ENCODE results near the gene STOML1. TPM values are rescaled to one million over a fixed set of nuclear protein-coding genes. Genes with fewer than 3 reads are reported as not detected.

STOML1 gene
- total and polyA plus RNA-seq, 9 of the 15 experiments (the other 6 are each of a cell fraction or from before 2014, with no cell fraction given), result 0.25 to 9.7 (median 4.6) TPM

GRCh38 chr15:73994413-73994883 is 2.4 kb upstream of the STOML1 start, which contains the start of gene PML (continued):
- TF ChIP-seq ZBTB34 (CRISPR knock-in tag; IDR thresholded peaks at IDR 0.05) (no peak), MED1 (CRISPR knock-in tag; IDR thresholded peaks at IDR 0.05; ENCODE audit: borderline replicate concordance) (no peak), POLR2AphosphoS5 (IDR thresholded peaks at IDR 0.05; ENCODE audit: control insufficient read depth, insufficient read depth, low read depth, low read length) (peak; percentile 56; the same call in 1 of the 2 replicates), ATF3 (IDR thresholded peaks at IDR 0.05) (no peak), ATF3 (CRISPR knock-in tag; conservative IDR thresholded peaks at IDR 0.05) (no peak), TBP (optimal IDR thresholded peaks at IDR 0.05; ENCODE audit: low read depth, low read length) (peak; percentile 71), SPI1 (IDR thresholded peaks at IDR 0.05; ENCODE audit: borderline replicate concordance, low read depth, low read length) (peak; percentile 97), ARID1B (IDR thresholded peaks at IDR 0.05) (no peak), NRF1 (conservative IDR thresholded peaks at IDR 0.05 in 1 of 2, IDR thresholded peaks at IDR 0.05 in 1 of 2) (peak; percentile 68 to 72), GTF2A2 (tag; IDR thresholded peaks at IDR 0.05) (no peak), SUPT5H (IDR thresholded peaks at IDR 0.05) (peak; percentile 46; the same call in 1 of the 2 replicates), ZNF263 (CRISPR knock-in tag; IDR thresholded peaks at IDR 0.05; ENCODE audit: borderline replicate concordance) (no peak), MAZ (CRISPR knock-in tag; conservative IDR thresholded peaks at IDR 0.05 in 1 of 2, IDR thresholded peaks at IDR 0.05 in 1 of 2) (peak; percentile 48 to 50; a peak in 3 of 4 replicates), RBFOX2 (IDR thresholded peaks at IDR 0.05; ENCODE audit: low read depth, low read length) (peak; percentile 47), PKNOX1 (IDR thresholded peaks at IDR 0.05) (peak; percentile 51), ZNF143 (CRISPR knock-in tag; IDR thresholded peaks at IDR 0.05) (no peak), ZNF354B (CRISPR knock-in tag; IDR thresholded peaks at IDR 0.05) (no peak), HNRNPUL1 (IDR thresholded peaks at IDR 0.05; ENCODE audit: low read length) (no peak), ZSCAN32 (CRISPR knock-in tag; IDR thresholded peaks at IDR 0.05) (no peak), ZNF124 (CRISPR knock-in tag; IDR thresholded peaks at IDR 0.05) (no peak), CHD1 (IDR thresholded peaks at IDR 0.05; ENCODE audit: low read length) (no peak), HLTF (IDR thresholded peaks at IDR 0.05) (no peak), MNT (conservative IDR thresholded peaks at IDR 0.05) (peak in 1 of 2 experiments; percentile 33; a peak in 1 of 4 replicates), MTA3 (IDR thresholded peaks at IDR 0.05; ENCODE audit: borderline replicate concordance) (peak; percentile 56; the same call in 1 of the 2 replicates), JUND (IDR thresholded peaks at IDR 0.05; ENCODE audit: borderline replicate concordance, low read depth, low read length) (peak; percentile 10; the same call in 1 of the 2 replicates), JUND (tag; IDR thresholded peaks at IDR 0.05; ENCODE audit: borderline replicate concordance, low read depth, low read length) (no peak), POLR2G (IDR thresholded peaks at IDR 0.05; ENCODE audit: low read depth, low read length) (peak; percentile 69)
